HepG2 (cell line): ENCODE measurements around the gene NUCB1. TPM values are rescaled to one million over a fixed set of nuclear protein-coding genes. Genes with fewer than 3 reads are reported as not detected.

ENCODE experiments used
- CERS6 ChIP-seq: sonication (generic); formaldehyde crosslinking; IDR thresholded peaks from 2 replicates; pipeline ENCODE4 v1.5.0; 2020; ENCODE audit warnings: missing genetic modification reagents
- ERF ChIP-seq: IDR thresholded peaks from 2 replicates; pipeline ENCODE4 v1.6.1; 2018; ENCODE audit warnings: missing biosample characterization, missing genetic modification reagents
- GABPA ChIP-seq, 2 experiments: IDR thresholded peaks; 2 replicates each; pipeline ENCODE4 v1.6.1; 2011 to 2016; ENCODE audit warnings: low read depth in 2 of 2, low read length in 1 of 2, missing biosample characterization in 1 of 2, missing genetic modification characterization in 1 of 2
- KAT8 ChIP-seq: IDR thresholded peaks from 2 replicates; pipeline ENCODE4 v1.6.1; 2016; ENCODE audit warnings: missing genetic modification reagents, missing compliant biosample characterization
- NFAT5 ChIP-seq: sonication (generic); formaldehyde crosslinking; IDR thresholded peaks from 2 replicates; pipeline ENCODE4 v1.4.0; 2020; ENCODE audit warnings: missing genetic modification reagents
- SALL1 ChIP-seq: sonication (generic); formaldehyde crosslinking; IDR thresholded peaks from 2 replicates; pipeline ENCODE4 v1.8.0; 2022; ENCODE audit warnings: mild to moderate bottlenecking, missing genetic modification reagents
- ZNF615 ChIP-seq: sonication (generic); formaldehyde crosslinking; IDR thresholded peaks from 2 replicates; pipeline ENCODE4 v1.5.0; 2020; ENCODE audit warnings: mild to moderate bottlenecking, missing genetic modification reagents, borderline replicate concordance
- polyA plus RNA-seq, 8 experiments: library from polyadenylated mRNA; depleted of rRNA in 3 of 8; stranded (reverse) in 7 of 8; unstranded in 1 of 8; fragments of >200 nt; fragmentation: Illumina TruSeq in 4 of 8; extraction: Trizol in 4 of 8; gene quantifications; 2 replicates each; pipeline versions ENCODE4 v1.2.1 to v1.2.3, GENCODE V29; 2011 to 2016; ENCODE audit warnings: low read depth in 4 of 8, missing spikeins in 1 of 8, mixed read lengths in 1 of 8; ENCODE audit not compliant: insufficient read depth in 1 of 8
- total RNA-seq, 5 experiments: library from RNA; depleted of rRNA; stranded (reverse); fragments of >200 nt; fragmentation: Illumina TruSeq; extraction: Trizol; gene quantifications; 2 replicates each; pipeline ENCODE4 v1.2.3, GENCODE V29; 2016; ENCODE audit warnings: low read depth in 1 of 5

NUCB1 gene
- total and polyA plus RNA-seq, 2 of the 13 experiments (the other 11 are each of a cell fraction or from before 2014, with no cell fraction given) = 82.3 to 106 TPM

GRCh38 chr19:48959341-48960239 lies 59.5 kb downstream of the NUCB1 start (continued):
- no peak for TF ChIP-seq ERF (CRISPR knock-in tag)
- no peak for TF ChIP-seq CERS6 (CRISPR knock-in tag)
- no peak for TF ChIP-seq GABPA (IDR thresholded peaks at IDR 0.05; ENCODE audit: low read depth, low read length)
- 0 out of 2 replicates have a peak, but pooled peaks have one; percentile 18 for TF ChIP-seq GABPA (CRISPR knock-in tag; IDR thresholded peaks at IDR 0.05; ENCODE audit: low read depth)
- TF ChIP-seq KAT8 (CRISPR knock-in tag) = no peak
- TF ChIP-seq NFAT5 (CRISPR knock-in tag) = no peak
- no peak for TF ChIP-seq SALL1
- no peak for TF ChIP-seq ZNF615 (CRISPR knock-in tag)
